Muscle layer of colon (tissue), 2 donors: ENCODE results near the gene KMT2A.

ENCODE experiments used
- H3K27ac ChIP-seq: one replicate; pipeline ENCODE4 v1.7.0; 2013; ENCODE audit warnings: low read depth, mild to moderate bottlenecking, low read length, moderate library complexity
- H3K27me3 ChIP-seq, 2 donors: one replicate each; pipeline ENCODE4 v1.7.0; 2013; ENCODE audit warnings: low read length in 2 of 2, mild to moderate bottlenecking in 2 of 2; ENCODE audit not compliant: insufficient read depth in 2 of 2, control insufficient read depth in 1 of 2
- H3K36me3 ChIP-seq: one replicate; pipeline ENCODE4 v1.7.0; 2013; ENCODE audit warnings: mild to moderate bottlenecking, low read length; ENCODE audit not compliant: insufficient read depth
- H3K4me1 ChIP-seq: one replicate; pipeline ENCODE4 v1.7.0; 2013; ENCODE audit warnings: mild to moderate bottlenecking, low read length; ENCODE audit not compliant: insufficient read depth
- H3K4me3 ChIP-seq, 2 donors: one replicate each; pipeline ENCODE4 v1.7.0; 2013; ENCODE audit warnings: low read length in 2 of 2, low read depth in 1 of 2, mild to moderate bottlenecking in 1 of 2, moderate library complexity in 1 of 2
- H3K9ac ChIP-seq: one replicate; pipeline ENCODE4 v1.7.0; 2013; ENCODE audit warnings: low read length
- H3K9me3 ChIP-seq: one replicate; pipeline ENCODE4 v1.7.0; 2013; ENCODE audit warnings: mild to moderate bottlenecking, low read length
- donor health status: abdominal sarcoma.
- donor health status: Adenocarcinoma of cecum.

KMT2A gene

GRCh38 chr11:118497831-118498230 is 61.5 kb downstream of the KMT2A start:
- H3K9ac ChIP-seq: no peak overlapping the region
- H3K4me1 ChIP-seq: no peaks in the 10 kb centered on the region
- no peak overlapping the region for H3K27ac ChIP-seq
- H3K4me3 ChIP-seq: no peak overlapping the region
- H3K27me3 ChIP-seq: no peaks in the 10 kb centered on the region
- peaks cover 88% of the 10 kb centered on the region for H3K36me3 ChIP-seq
- H3K9me3 ChIP-seq: no peaks in the 10 kb centered on the region

- Histone ChIP-seq H3K9me3 (no peaks in the 10 kb centered on the region), H3K27ac (no peak overlapping the region), H3K4me1 (no peaks in the 10 kb centered on the region), H3K27me3 (no peaks in the 10 kb centered on the region), H3K9ac (no peak overlapping the region), H3K4me3 (no peak overlapping the region), H3K36me3 (peaks cover 93% of the 10 kb centered on the region)
Observed at GRCh38 chr11:118503216-118503615, 66.9 kb downstream of the KMT2A start.

GRCh38 chr11:118511601-118512000 is 75.3 kb downstream of the KMT2A start:
- Histone ChIP-seq H3K27me3 (no peaks in the 10 kb centered on the region), H3K4me3 (no peak overlapping the region), H3K36me3 (peaks cover 85% of the 10 kb centered on the region), H3K27ac (no peak overlapping the region), H3K9me3 (no peaks in the 10 kb centered on the region), H3K4me1 (no peaks in the 10 kb centered on the region), H3K9ac (no peak overlapping the region)

GRCh38 chr11:118514103-118514502 is 77.8 kb downstream of the KMT2A start:
- Histone ChIP-seq H3K27me3 (no peaks in the 10 kb centered on the region), H3K4me1 (no peaks in the 10 kb centered on the region), H3K9ac (no peak overlapping the region), H3K36me3 (peaks cover 79% of the 10 kb centered on the region), H3K4me3 (no peak overlapping the region), H3K9me3 (no peaks in the 10 kb centered on the region), H3K27ac (no peak overlapping the region)

GRCh38 chr11:118519549-118519948 is 83.3 kb downstream of the KMT2A start:
- H3K27me3 ChIP-seq: no peaks in the 10 kb centered on the region
- no peak overlapping the region for H3K27ac ChIP-seq
- no peak overlapping the region for H3K4me3 ChIP-seq
- peaks cover 7% of the 10 kb centered on the region for H3K4me1 ChIP-seq
- H3K9ac ChIP-seq: no peak overlapping the region
- H3K36me3 ChIP-seq: peaks cover 79% of the 10 kb centered on the region
- no peaks in the 10 kb centered on the region for H3K9me3 ChIP-seq

GRCh38 chr11:118521892-118522311 is 85.6 kb downstream of the KMT2A start:
- Histone ChIP-seq H3K4me3 (no peak overlapping the region), H3K9me3 (no peaks in the 10 kb centered on the region), H3K27ac (no peak overlapping the region), H3K4me1 (peaks cover 7% of the 10 kb centered on the region), H3K27me3 (no peaks in the 10 kb centered on the region), H3K36me3 (peaks cover 65% of the 10 kb centered on the region), H3K9ac (no peak overlapping the region)

GRCh38 chr11:118522571-118523072 is 86.3 kb downstream of the KMT2A start:
- Histone ChIP-seq H3K4me1 (peaks cover 7% of the 10 kb centered on the region), H3K9ac (no peak overlapping the region), H3K9me3 (no peaks in the 10 kb centered on the region), H3K27ac (no peak overlapping the region), H3K36me3 (peaks cover 60% of the 10 kb centered on the region), H3K4me3 (no peak overlapping the region), H3K27me3 (no peaks in the 10 kb centered on the region)

GRCh38 chr11:118524356-118524755 is 88.1 kb downstream of the KMT2A start:
- H3K4me3 ChIP-seq: no peak overlapping the region
- no peaks in the 10 kb centered on the region for H3K9me3 ChIP-seq
- no peaks in the 10 kb centered on the region for H3K27me3 ChIP-seq
- no peak overlapping the region for H3K27ac ChIP-seq
- H3K9ac ChIP-seq: no peak overlapping the region
- H3K4me1 ChIP-seq: peaks cover 15% of the 10 kb centered on the region
- H3K36me3 ChIP-seq: peaks cover 49% of the 10 kb centered on the region

GRCh38 chr11:118524757-118525470 is 88.6 kb downstream of the KMT2A start:
- Histone ChIP-seq H3K4me1 (peaks cover 21% of the 10 kb centered on the region), H3K9ac (no peak overlapping the region), H3K27ac (no peak overlapping the region), H3K27me3 (no peaks in the 10 kb centered on the region), H3K4me3 (no peak overlapping the region), H3K9me3 (no peaks in the 10 kb centered on the region), H3K36me3 (peaks cover 44% of the 10 kb centered on the region)

- Histone ChIP-seq H3K9me3 (no peaks in the 10 kb centered on the region), H3K4me1 (peaks cover 28% of the 10 kb centered on the region), H3K36me3 (peaks cover 26% of the 10 kb centered on the region), H3K27me3 (no peaks in the 10 kb centered on the region), H3K4me3 (no peak overlapping the region), H3K27ac (no peak overlapping the region), H3K9ac (no peak overlapping the region)
Observed at GRCh38 chr11:118526688-118527087, 90.4 kb downstream of the KMT2A start.

- no peak within 1 kb of the TSS for H3K27ac ChIP-seq
- no peak within 1 kb of the TSS for H3K9ac ChIP-seq
- H3K4me1 ChIP-seq: peaks cover 30% of the 10 kb centered on the region
- H3K4me3 ChIP-seq: no peak within 1 kb of the TSS
- no peaks in the 10 kb centered on the region for H3K27me3 ChIP-seq
- H3K36me3 ChIP-seq: peaks cover 22% of the 10 kb centered on the region
- H3K9me3 ChIP-seq: no peaks in the 10 kb centered on the region
Observed at GRCh38 chr11:118527109-118527508, 90.8 kb downstream of the KMT2A start, which contains the start of gene TTC36. Gene TTC36, plus strand, starts transcription at chr11:118527474. Its CDS starts 21 bp downstream, at chr11:118527495.

GRCh38 chr11:118528511-118528910 is 92.2 kb downstream of the KMT2A start:
- H3K36me3 ChIP-seq: peaks cover 14% of the 10 kb centered on the region

More at GRCh38 chr11:118528511-118528910, 92.2 kb downstream of the KMT2A start:
- no peaks in the 10 kb centered on the region for H3K27me3 ChIP-seq
- peaks cover 23% of the 10 kb centered on the region for H3K4me1 ChIP-seq
- no peak overlapping the region for H3K27ac ChIP-seq
- no peak overlapping the region for H3K4me3 ChIP-seq
- no peaks in the 10 kb centered on the region for H3K9me3 ChIP-seq
- H3K9ac ChIP-seq: no peak overlapping the region
